HepG2 (cell line): Measurements from ENCODE around the gene CPNE5. TPM values are rescaled to one million over a fixed set of nuclear protein-coding genes. Genes with fewer than 3 reads are reported as not detected.

Experiments used
- ATAC-seq: fragments of 200-7000 bp; cut with Tn5 transposase; 3 replicates; pipeline ENCODE4 v1.9.1; 2020; ENCODE audit warnings: mild to moderate bottlenecking, moderate library complexity
- BruUV-seq: library from RNA; stranded (reverse); fragments of 400-500 nt; replicated peaks from 2 replicates; lab custom pipeline; 2021; lab: Mats Ljungman, UMichigan
- CTCF ChIA-PET: fragments of 300-600 bp; formaldehyde crosslinking; extraction: SDS; loops from one replicate; lab custom pipeline; 2021; ENCODE audit warnings: low total read pairs, inconsistent platforms, low intra/inter-chr PET ratio; lab: Yijun Ruan, JAX
- POLR2A ChIA-PET: fragments of 350-600 bp; sonication (Branson Sonifier 250); formaldehyde crosslinking; loops from one replicate; lab custom pipeline; 2020; ENCODE audit warnings: antibody characterized with exemption, inconsistent platforms; lab: Yijun Ruan, JAX
- DNase-seq: peaks from one replicate; pipeline ENCODE4 v3.0.0-alpha.2; 2015; ENCODE audit warnings: low spot score
- FAIRE-seq: peaks from 3 replicates; lab custom pipeline; 2011; peaks lifted over from hg19 to GRCh38; lab: Jason Lieb, UNC
- H2AFZ ChIP-seq: one replicate; pipeline ENCODE4 v1.6.1; 2011; ENCODE audit warnings: low read length, inconsistent platforms
- H3K27ac ChIP-seq: fragments of 300-600 bp; 3 replicates; pipeline ENCODE4 v1.8.0; 2011; ENCODE audit warnings: mixed run types, mild to moderate bottlenecking, mixed read lengths, low read length, inconsistent platforms; ENCODE audit not compliant: insufficient read depth; ENCODE audit errors: extremely low read length
- H3K27me3 ChIP-seq, 2 experiments: fragments of 200-600 bp in 1 of 2; 2 replicates in 1 of 2; 3 replicates in 1 of 2; pipeline versions ENCODE4 v1.6.0 to v1.8.0; 2011; ENCODE audit warnings: low read length in 2 of 2, mild to moderate bottlenecking in 2 of 2, moderate library complexity in 2 of 2, inconsistent platforms in 1 of 2; ENCODE audit not compliant: insufficient read depth in 2 of 2, control insufficient read depth in 1 of 2
- H3K36me3 ChIP-seq, 2 experiments: fragments of 200-600 bp in 1 of 2; replicated peaks in 1 of 2; 2 replicates in 1 of 2; 3 replicates in 1 of 2; pipeline versions ENCODE4 v1.5.1 to v1.8.0; 2011; ENCODE audit warnings: low read length in 2 of 2, inconsistent platforms in 1 of 2; ENCODE audit not compliant: insufficient read depth in 2 of 2, control insufficient read depth in 1 of 2
- H3K4me1 ChIP-seq: 2 replicates; pipeline ENCODE4 v1.5.1; 2012; ENCODE audit warnings: low read length, inconsistent platforms; ENCODE audit not compliant: insufficient read depth
- H3K4me2 ChIP-seq: 2 replicates; pipeline ENCODE4 v1.6.0; 2011; ENCODE audit warnings: low read depth, low read length, inconsistent platforms
- H3K4me3 ChIP-seq, 3 experiments: fragments of 200-600 bp in 1 of 3; sonication (generic), shearing (Covaris generic) in 1 of 3; replicated peaks in 1 of 3; 2 replicates each; pipeline ENCODE4 v1.5.1; 2011 to 2016; ENCODE audit warnings: low read length in 3 of 3, inconsistent platforms in 2 of 3, low read depth in 2 of 3, mild to moderate bottlenecking in 2 of 3, control low read depth in 1 of 3, mixed read lengths in 1 of 3; ENCODE audit not compliant: insufficient read depth in 1 of 3
- H3K79me2 ChIP-seq: one replicate; pipeline ENCODE4 v1.6.1; 2011; ENCODE audit warnings: low read length, inconsistent platforms; ENCODE audit not compliant: insufficient read depth
- H3K9ac ChIP-seq: 2 replicates; pipeline ENCODE4 v1.6.0; 2011; ENCODE audit warnings: mild to moderate bottlenecking, low read depth, low read length, inconsistent platforms; ENCODE audit not compliant: insufficient read depth
- H3K9me3 ChIP-seq: 2 replicates; pipeline ENCODE4 v1.5.1; 2012; ENCODE audit warnings: mild to moderate bottlenecking, low read length
- H4K20me1 ChIP-seq: 2 replicates; pipeline ENCODE4 v1.6.0; 2011; ENCODE audit warnings: inconsistent platforms, mild to moderate bottlenecking, low read length, moderate library complexity; ENCODE audit not compliant: insufficient read depth
- ADNP ChIP-seq: sonication (generic); formaldehyde crosslinking; IDR thresholded peaks from 2 replicates; pipeline ENCODE4 v1.4.0; 2020; ENCODE audit warnings: missing genetic modification reagents
- MEF2D ChIP-seq: sonication (generic); formaldehyde crosslinking; IDR thresholded peaks from 2 replicates; pipeline ENCODE4 v1.5.1; 2020; ENCODE audit warnings: mild to moderate bottlenecking, missing genetic modification reagents
- MLX ChIP-seq: IDR thresholded peaks from 2 replicates; pipeline ENCODE4 v1.6.1; 2016
- NR2C2 ChIP-seq: sonication (generic); formaldehyde crosslinking; IDR thresholded peaks from 2 replicates; pipeline ENCODE4 v1.4.0; 2020; ENCODE audit warnings: missing genetic modification reagents, mild to moderate bottlenecking, moderate library complexity, borderline replicate concordance
- REPIN1 ChIP-seq: sonication (generic); formaldehyde crosslinking; IDR thresholded peaks from 2 replicates; pipeline ENCODE4 v1.8.0; 2022; ENCODE audit warnings: missing genetic modification reagents, low read depth, mild to moderate bottlenecking, borderline replicate concordance
- SP140L ChIP-seq: sonication (generic); formaldehyde crosslinking; IDR thresholded peaks from 2 replicates; pipeline ENCODE4 v1.4.0; 2020; ENCODE audit warnings: missing genetic modification reagents, borderline replicate concordance
- ZFP37 ChIP-seq: sonication (generic); formaldehyde crosslinking; IDR thresholded peaks from 2 replicates; pipeline ENCODE4 v1.4.0; 2020; ENCODE audit warnings: missing genetic modification reagents, borderline replicate concordance
- ZNF10 ChIP-seq: sonication (generic); formaldehyde crosslinking; IDR thresholded peaks from 2 replicates; pipeline ENCODE4 v1.4.0; 2020; ENCODE audit warnings: mild to moderate bottlenecking, low read depth, missing genetic modification reagents, borderline replicate concordance
- ZNF615 ChIP-seq: sonication (generic); formaldehyde crosslinking; IDR thresholded peaks from 2 replicates; pipeline ENCODE4 v1.5.0; 2020; ENCODE audit warnings: mild to moderate bottlenecking, missing genetic modification reagents, borderline replicate concordance
- ZNF619 ChIP-seq: sonication (generic); formaldehyde crosslinking; IDR thresholded peaks from 2 replicates; pipeline ENCODE4 v1.4.0; 2020; ENCODE audit warnings: mild to moderate bottlenecking, missing genetic modification reagents
- ZNF737 ChIP-seq: sonication (generic); formaldehyde crosslinking; IDR thresholded peaks from 2 replicates; pipeline ENCODE4 v1.5.0; 2020; ENCODE audit warnings: missing genetic modification reagents, mild to moderate bottlenecking, borderline replicate concordance
- ZNF768 ChIP-seq: sonication (generic); formaldehyde crosslinking; IDR thresholded peaks from 2 replicates; pipeline ENCODE4 v1.4.0; 2020; ENCODE audit warnings: missing genetic modification reagents
- ZNF841 ChIP-seq: sonication (generic); formaldehyde crosslinking; IDR thresholded peaks from 2 replicates; pipeline ENCODE4 v1.8.1; 2023; ENCODE audit warnings: missing genetic modification reagents, borderline replicate concordance
- WGBS: methylation state at CpG from one replicate; pipeline ENCODE4 v1.1.6; 2017; ENCODE audit warnings: low lambda C conversion rate; 5-methylcytosine and 5-hydroxymethylcytosine counted together
- in situ Hi-C: cut with HindIII; loops from 2 replicates; pipeline ENCODE4 v1.10.0; 2017; ENCODE audit warnings: low pct_unique_long_range_greater_than_20kb; ENCODE audit not compliant: extremely low pct_ligation_motif_present
- intact Hi-C: fragments of 100-400 bp; cut with micrococcal nuclease; formaldehyde crosslinking; loops from one replicate; pipeline ENCODE4 v1.10.0; 2022; ENCODE audit not compliant: unreplicated experiment
- polyA plus RNA-seq, 8 experiments: library from polyadenylated mRNA; depleted of rRNA in 3 of 8; stranded (reverse) in 7 of 8; unstranded in 1 of 8; fragments of >200 nt; fragmentation: Illumina TruSeq in 4 of 8; extraction: Trizol in 4 of 8; gene quantifications; 2 replicates each; pipeline versions ENCODE4 v1.2.1 to v1.2.3, GENCODE V29; 2011 to 2016; ENCODE audit warnings: low read depth in 4 of 8, missing spikeins in 1 of 8, mixed read lengths in 1 of 8; ENCODE audit not compliant: insufficient read depth in 1 of 8
- total RNA-seq, 5 experiments: library from RNA; depleted of rRNA; stranded (reverse); fragments of >200 nt; fragmentation: Illumina TruSeq; extraction: Trizol; gene quantifications; 2 replicates each; pipeline ENCODE4 v1.2.3, GENCODE V29; 2016; ENCODE audit warnings: low read depth in 1 of 5
- TF ChIP-seq, protein P1 (sequence below): sonication (generic); formaldehyde crosslinking; IDR thresholded peaks from 2 replicates; pipeline ENCODE4 v1.8.1; 2023; ENCODE audit warnings: mild to moderate bottlenecking, missing genetic modification reagents
- TF ChIP-seq, protein P2 (sequence below): sonication (generic); formaldehyde crosslinking; IDR thresholded peaks from 2 replicates; pipeline ENCODE4 v1.8.0; 2022; ENCODE audit warnings: missing genetic modification reagents, mild to moderate bottlenecking, inconsistent platforms, borderline replicate concordance
- TF ChIP-seq, protein P3 (sequence below): sonication (generic); formaldehyde crosslinking; IDR thresholded peaks from 2 replicates; pipeline ENCODE4 v1.4.0; 2020; ENCODE audit warnings: missing genetic modification reagents, low read depth, mild to moderate bottlenecking, borderline replicate concordance

Gene CPNE5
- total and polyA plus RNA-seq, 2 of the 13 experiments (the other 11 are each of a cell fraction or from before 2014, with no cell fraction given) = 0.16 TPM; not detected in 1

DNA sequence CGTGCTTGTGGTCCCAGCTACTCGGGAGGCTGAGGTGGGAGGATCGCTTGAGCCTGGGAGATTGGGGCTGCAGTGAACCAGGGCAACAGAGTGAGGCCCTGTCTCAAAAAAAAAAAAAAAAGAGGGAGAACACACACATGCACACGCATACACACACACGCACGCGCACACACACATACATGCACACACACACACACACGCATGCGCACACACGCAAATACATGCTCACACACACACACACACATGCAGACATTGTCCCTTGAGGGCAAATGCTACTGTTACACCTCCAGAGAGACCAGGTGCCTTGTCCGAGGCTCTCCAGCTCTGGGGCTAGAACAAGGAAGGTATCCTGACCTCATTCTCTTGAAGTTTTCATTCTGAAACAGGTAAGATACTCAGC is 77.1 kb downstream of the CPNE5 start:
- Histone ChIP-seq H3K79me2 (no peaks in the 10 kb centered on the region), H3K9me3 (no peaks in the 10 kb centered on the region), H3K4me3 (no peak overlapping the region), H3K4me2 (no peak overlapping the region), H3K27me3 (peaks cover 4 to 61% of the 10 kb centered on the region in 2 experiments; a peak in 4 of 5 replicates), H2AFZ (no peak overlapping the region), H4K20me1 (no peaks in the 10 kb centered on the region; the same call in 1 of the 2 replicates), H3K27ac (no peak overlapping the region), H3K4me1 (no peaks in the 10 kb centered on the region), H3K36me3 (no peaks in the 10 kb centered on the region), H3K9ac (no peak overlapping the region)
- intact Hi-C loops (no loop called here), in situ Hi-C loops (no loop called here)
- DNase-seq = no peak
- ChIA-PET CTCF (no interaction called here), POLR2A (no interaction called here)
- TF ChIP-seq MEF2D (CRISPR knock-in tag) = no peak
- no peak for TF ChIP-seq ZNF841
- TF ChIP-seq, protein P1, sequence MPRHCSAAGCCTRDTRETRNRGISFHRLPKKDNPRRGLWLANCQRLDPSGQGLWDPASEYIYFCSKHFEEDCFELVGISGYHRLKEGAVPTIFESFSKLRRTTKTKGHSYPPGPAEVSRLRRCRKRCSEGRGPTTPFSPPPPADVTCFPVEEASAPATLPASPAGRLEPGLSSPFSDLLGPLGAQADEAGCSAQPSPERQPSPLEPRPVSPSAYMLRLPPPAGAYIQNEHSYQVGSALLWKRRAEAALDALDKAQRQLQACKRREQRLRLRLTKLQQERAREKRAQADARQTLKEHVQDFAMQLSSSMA (CRISPR knock-in tag) = no peak
- no peak for TF ChIP-seq MLX (CRISPR knock-in tag)
- TF ChIP-seq ZNF615 (CRISPR knock-in tag) = no peak
- TF ChIP-seq, protein P2, sequence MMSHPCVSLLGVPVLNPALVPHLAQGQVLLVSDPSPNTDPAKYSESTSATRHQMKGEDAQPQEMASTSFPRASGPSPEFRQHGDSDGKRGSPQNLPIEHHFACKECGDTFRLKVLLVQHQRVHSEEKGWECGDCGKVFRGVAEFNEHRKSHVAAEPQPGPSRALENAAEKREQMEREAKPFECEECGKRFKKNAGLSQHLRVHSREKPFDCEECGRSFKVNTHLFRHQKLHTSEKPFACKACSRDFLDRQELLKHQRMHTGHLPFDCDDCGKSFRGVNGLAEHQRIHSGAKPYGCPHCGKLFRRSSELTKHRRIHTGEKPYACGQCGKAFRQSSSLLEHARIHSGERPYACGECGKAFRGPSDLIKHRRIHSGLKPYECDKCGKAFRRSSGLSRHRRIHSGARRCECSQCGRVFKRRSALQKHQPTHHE (CRISPR knock-in tag) = no peak
- no peak for TF ChIP-seq NR2C2
- no peak for TF ChIP-seq REPIN1 (CRISPR knock-in tag)
- TF ChIP-seq ZNF10 (CRISPR knock-in tag) = no peak
- no peak for TF ChIP-seq ZFP37 (CRISPR knock-in tag)
- TF ChIP-seq ZNF768 (CRISPR knock-in tag) = no peak
- no peak for TF ChIP-seq ZNF737
- TF ChIP-seq ZNF619 (CRISPR knock-in tag) = no peak
- no peak for TF ChIP-seq SP140L (CRISPR knock-in tag)
- TF ChIP-seq, protein P3, sequence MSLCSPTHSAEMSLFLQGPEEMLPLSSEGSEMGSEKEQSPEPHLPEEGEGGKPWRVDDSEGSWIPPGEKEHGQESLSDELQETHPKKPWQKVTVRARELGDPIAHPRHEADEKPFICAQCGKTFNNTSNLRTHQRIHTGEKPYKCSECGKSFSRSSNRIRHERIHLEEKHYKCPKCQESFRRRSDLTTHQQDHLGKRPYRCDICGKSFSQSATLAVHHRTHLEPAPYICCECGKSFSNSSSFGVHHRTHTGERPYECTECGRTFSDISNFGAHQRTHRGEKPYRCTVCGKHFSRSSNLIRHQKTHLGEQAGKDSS (CRISPR knock-in tag) = no peak
- TF ChIP-seq ADNP = no peak
- FAIRE-seq = no peak
- WGBS = 57% methylated on average over 11 of the region's 11 CpGs
- no peak for ATAC-seq
- BruUV-seq = no TSS peak
